SK-N-SH (cell line): ENCODE data around the gene ITGB8. TPM values are rescaled to one million over a fixed set of nuclear protein-coding genes. Genes with fewer than 3 reads are reported as not detected.

Experiments used
- CTCF ChIA-PET: fragments of 300-600, 350-600 bp; formaldehyde crosslinking; extraction: SDS; loops from one replicate; lab custom pipeline; 2021; lab: Yijun Ruan, JAX
- POLR2A ChIA-PET: fragments of 350-600 bp; sonication (Branson Sonifier 250); formaldehyde crosslinking; extraction: SDS; loops from one replicate; lab custom pipeline; 2020; ENCODE audit warnings: antibody characterized with exemption, inconsistent platforms; lab: Yijun Ruan, JAX
- DNase-seq: peaks from one replicate; pipeline ENCODE4 v3.0.0; 2012
- H2AFZ ChIP-seq: fragments of 200-600 bp; sonication (generic); 2 replicates; pipeline ENCODE4 v1.8.1; 2016; ENCODE audit warnings: antibody characterized with exemption, mild to moderate bottlenecking, low read depth
- H3F3A ChIP-seq: fragments of 200-600 bp; sonication (generic); replicated peaks from 2 replicates; pipeline ENCODE3; 2016; ENCODE audit warnings: antibody characterized with exemption, mild to moderate bottlenecking; ENCODE audit not compliant: insufficient read depth
- H3K27ac ChIP-seq, 2 experiments: fragments of 200-500 bp in 1 of 2; fragments of 200-600 bp in 1 of 2; sonication (Bioruptor generic) in 1 of 2; sonication (generic), shearing (Covaris generic) in 1 of 2; 2 replicates each; pipeline versions ENCODE4 v1.5.1 to v1.6.1; 2014 to 2016; ENCODE audit warnings: low read depth in 2 of 2, inconsistent platforms in 1 of 2, low read length in 1 of 2, mild to moderate bottlenecking in 1 of 2, mixed read lengths in 1 of 2
- H3K27me3 ChIP-seq: fragments of 200-600 bp; sonication (generic), shearing (Covaris generic); 2 replicates; pipeline ENCODE4 v1.6.1; 2016; ENCODE audit warnings: mixed run types; ENCODE audit not compliant: insufficient read depth
- H3K36me3 ChIP-seq, 2 experiments: fragments of 200-500 bp in 1 of 2; fragments of 200-600 bp in 1 of 2; sonication (Bioruptor generic) in 1 of 2; sonication (generic) in 1 of 2; replicated peaks in 1 of 2; 2 replicates each; pipeline versions ENCODE3 to v1.5.1; 2014 to 2016; ENCODE audit warnings: low read length in 1 of 2, mild to moderate bottlenecking in 1 of 2; ENCODE audit not compliant: insufficient read depth in 2 of 2, control insufficient read depth in 1 of 2
- H3K4me1 ChIP-seq, 2 experiments: fragments of 200-500 bp in 1 of 2; fragments of 200-600 bp in 1 of 2; sonication (Bioruptor generic) in 1 of 2; sonication (generic), shearing (Covaris generic) in 1 of 2; 2 replicates each; pipeline versions ENCODE4 v1.5.1 to v1.6.1; 2014 to 2016; ENCODE audit warnings: low read depth in 1 of 2, low read length in 1 of 2, mixed run types in 1 of 2; ENCODE audit not compliant: insufficient read depth in 2 of 2, control insufficient read depth in 1 of 2
- H3K4me2 ChIP-seq: fragments of 200-600 bp; sonication (generic), shearing (Covaris generic); 2 replicates; pipeline ENCODE4 v1.6.1; 2017; ENCODE audit warnings: mixed run types
- H3K4me3 ChIP-seq, 2 experiments: fragments of 200-500 bp in 1 of 2; fragments of 200-600 bp in 1 of 2; sonication (Bioruptor generic) in 1 of 2; sonication (generic), shearing (Covaris generic) in 1 of 2; 2 replicates each; pipeline versions ENCODE4 v1.5.1 to v1.8.1; 2014 to 2016; ENCODE audit warnings: low read depth in 2 of 2, inconsistent platforms in 1 of 2, low read length in 1 of 2, mild to moderate bottlenecking in 1 of 2, mixed read lengths in 1 of 2, moderate library complexity in 1 of 2
- H3K79me2 ChIP-seq: fragments of 200-600 bp; sonication (generic); 2 replicates; pipeline ENCODE4 v1.8.1; 2017; ENCODE audit warnings: mild to moderate bottlenecking; ENCODE audit not compliant: insufficient read depth
- H3K9ac ChIP-seq: fragments of 200-600 bp; sonication (generic); 2 replicates; pipeline ENCODE4 v1.6.1; 2017; ENCODE audit warnings: mixed run types
- H3K9me2 ChIP-seq: fragments of 200-600 bp; sonication (generic); 2 replicates; pipeline ENCODE4 v1.6.1; 2017; ENCODE audit warnings: mixed run types
- H3K9me3 ChIP-seq: fragments of 200-600 bp; sonication (generic); 2 replicates; pipeline ENCODE4 v1.6.1; 2017; ENCODE audit warnings: mixed run types, mild to moderate bottlenecking, moderate library complexity
- H4K20me1 ChIP-seq: fragments of 200-600 bp; sonication (generic); 2 replicates; pipeline ENCODE4 v1.6.1; 2017; ENCODE audit warnings: mild to moderate bottlenecking, mixed run types; ENCODE audit not compliant: insufficient read depth
- CHD2 ChIP-seq: fragments of 150-350 bp; IDR thresholded peaks from 2 replicates; pipeline ENCODE4 v1.6.1; 2018; ENCODE audit warnings: low read length; ENCODE audit not compliant: partially characterized antibody
- ELF1 ChIP-seq: IDR thresholded peaks from 2 replicates; pipeline ENCODE4 v1.4.0; 2012
- EP300 ChIP-seq, 2 experiments: IDR thresholded peaks; 2 replicates each; pipeline versions ENCODE4 v1.4.0 to v1.6.1; 2012; ENCODE audit warnings: borderline replicate concordance in 1 of 2, low read depth in 1 of 2, low read length in 1 of 2
- EZH2phosphoT487 ChIP-seq: fragments of 200-600 bp; sonication (generic); IDR thresholded peaks from 2 replicates; pipeline ENCODE4 v1.6.1; 2017; ENCODE audit warnings: low read depth, mixed run types, mild to moderate bottlenecking, antibody characterized with exemption, moderate library complexity, borderline replicate concordance
- FOSL2 ChIP-seq: IDR thresholded peaks from 2 replicates; pipeline ENCODE4 v1.4.0; 2012; ENCODE audit warnings: low read depth, mild to moderate bottlenecking, moderate library complexity, borderline replicate concordance
- FOXJ3 ChIP-seq: sonication (generic); formaldehyde crosslinking; IDR thresholded peaks from 2 replicates; pipeline ENCODE4 v1.5.1; 2020; ENCODE audit warnings: mild to moderate bottlenecking, missing genetic modification reagents
- GABPA ChIP-seq: IDR thresholded peaks from 2 replicates; pipeline ENCODE4 v1.4.0; 2012; ENCODE audit warnings: low read depth, mild to moderate bottlenecking
- JUND ChIP-seq: IDR thresholded peaks from 2 replicates; pipeline ENCODE4 v1.4.0; 2012
- MEF2A ChIP-seq: IDR thresholded peaks from 2 replicates; pipeline ENCODE4 v1.4.0; 2012; ENCODE audit warnings: low read depth, borderline replicate concordance
- MXI1 ChIP-seq: IDR thresholded peaks from 2 replicates; pipeline ENCODE4 v1.6.1; 2012; ENCODE audit warnings: mild to moderate bottlenecking, low read depth, low read length, improper control_type of control experiment
- NRF1 ChIP-seq: IDR thresholded peaks from 2 replicates; pipeline ENCODE4 v1.6.1; 2012; ENCODE audit warnings: low read depth, mild to moderate bottlenecking, low read length
- RXRA ChIP-seq: IDR thresholded peaks from 2 replicates; pipeline ENCODE4 v1.4.0; 2012; ENCODE audit warnings: low read depth, mild to moderate bottlenecking, borderline replicate concordance
- SIN3A ChIP-seq: IDR thresholded peaks from 2 replicates; pipeline ENCODE4 v1.6.1; 2012; ENCODE audit warnings: low read depth, mild to moderate bottlenecking, low read length, moderate library complexity, borderline replicate concordance
- TAF1 ChIP-seq: IDR thresholded peaks from 2 replicates; pipeline ENCODE4 v1.6.1; 2012; ENCODE audit warnings: low read depth, mild to moderate bottlenecking, low read length, moderate library complexity, borderline replicate concordance
- TCF12 ChIP-seq: IDR thresholded peaks from 2 replicates; pipeline ENCODE4 v1.4.0; 2012
- TEAD4 ChIP-seq: IDR thresholded peaks from 2 replicates; pipeline ENCODE4 v1.4.0; 2012; ENCODE audit warnings: mild to moderate bottlenecking, borderline replicate concordance; ENCODE audit not compliant: insufficient read depth
- YY1 ChIP-seq: IDR thresholded peaks from 2 replicates; pipeline ENCODE4 v1.4.0; 2012; ENCODE audit warnings: low read depth, mild to moderate bottlenecking
- WGBS: methylation state at CpG from one replicate; pipeline ENCODE4 v1.1.6; 2017; ENCODE audit warnings: low lambda C conversion rate; 5-methylcytosine and 5-hydroxymethylcytosine counted together
- polyA plus RNA-seq, 3 experiments: library from polyadenylated mRNA; depleted of rRNA; stranded (reverse); fragments of >200 nt; gene quantifications; 2 replicates each; pipeline ENCODE4 v1.2.3, GENCODE V29; 2012
- TF ChIP-seq, protein P1 (sequence below): IDR thresholded peaks from 2 replicates; pipeline ENCODE4; 2012
- TF ChIP-seq, protein P2 (sequence below): fragments of 200-600 bp; sonication (generic); IDR thresholded peaks from 2 replicates; pipeline ENCODE4 v1.6.1; 2017; ENCODE audit warnings: antibody characterized with exemption, mild to moderate bottlenecking, moderate library complexity
- TF ChIP-seq, protein P3 (sequence below): IDR thresholded peaks from 2 replicates; pipeline ENCODE4 v1.4.0; 2012; ENCODE audit warnings: low read depth
- TF ChIP-seq, protein P4 (sequence below): fragments of 150-350 bp; IDR thresholded peaks from 2 replicates; pipeline ENCODE4 v1.6.1; 2016; ENCODE audit warnings: mild to moderate bottlenecking, low read depth, low read length

ITGB8 gene
- polyA plus RNA-seq, 1 of the 3 experiments (the other 2 are of a cell fraction) = 0.62 TPM

DNA sequence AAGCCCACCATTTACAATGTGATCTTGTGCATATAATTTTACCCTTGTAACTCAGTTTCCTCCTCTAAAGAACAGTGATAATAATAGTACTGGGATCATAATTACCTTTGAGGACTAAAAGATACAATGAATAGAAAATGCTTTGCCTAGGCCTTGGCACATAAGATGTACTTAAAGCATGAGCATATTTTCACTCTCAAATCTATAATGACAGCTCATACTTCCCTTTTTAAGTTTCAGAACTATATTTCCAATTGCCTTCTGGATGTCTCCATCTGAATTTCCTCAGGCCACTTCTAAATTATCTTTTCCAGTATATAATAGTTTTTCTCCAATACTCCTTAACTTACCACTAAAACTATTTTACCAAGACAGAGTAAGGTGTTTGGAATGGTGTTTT lies 13.3 kb upstream of the ITGB8 start:
- Histone ChIP-seq H3K4me1 (no peaks in the 10 kb centered on the region; a peak in 1 of 4 replicates), H3K79me2 (no peaks in the 10 kb centered on the region), H3K27me3 (no peaks in the 10 kb centered on the region), H3K4me2 (no peak overlapping the region), H3K9me2 (no peaks in the 10 kb centered on the region), H3K36me3 (no peaks in the 10 kb centered on the region), H3K27ac (no peak overlapping the region), H3F3A (no peaks in the 10 kb centered on the region)
- CTCF ChIA-PET = interaction anchor here (0.7 to 1.9 kb wide), 3 partner anchors 13 to 563 kb away, joined by 3 to 5 read pairs (median 5); no protein-coding TSS in a partner anchor
- DNase-seq = no peak
- POLR2A ChIA-PET = no interaction called here
- no peak for TF ChIP-seq CHD2
- no peak for TF ChIP-seq EZH2phosphoT487
- no peak for TF ChIP-seq TAF1
- no peak for TF ChIP-seq MEF2A
- no peak for TF ChIP-seq TEAD4
- no peak for TF ChIP-seq ELF1
- no peak for TF ChIP-seq SIN3A
- TF ChIP-seq RXRA = no peak
- TF ChIP-seq MXI1 = no peak
- TF ChIP-seq, protein P1, sequence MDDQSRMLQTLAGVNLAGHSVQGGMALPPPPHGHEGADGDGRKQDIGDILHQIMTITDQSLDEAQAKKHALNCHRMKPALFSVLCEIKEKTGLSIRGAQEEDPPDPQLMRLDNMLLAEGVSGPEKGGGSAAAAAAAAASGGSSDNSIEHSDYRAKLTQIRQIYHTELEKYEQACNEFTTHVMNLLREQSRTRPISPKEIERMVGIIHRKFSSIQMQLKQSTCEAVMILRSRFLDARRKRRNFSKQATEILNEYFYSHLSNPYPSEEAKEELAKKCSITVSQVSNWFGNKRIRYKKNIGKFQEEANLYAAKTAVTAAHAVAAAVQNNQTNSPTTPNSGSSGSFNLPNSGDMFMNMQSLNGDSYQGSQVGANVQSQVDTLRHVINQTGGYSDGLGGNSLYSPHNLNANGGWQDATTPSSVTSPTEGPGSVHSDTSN = no peak
- TF ChIP-seq FOXJ3 = no peak
- no peak for TF ChIP-seq JUND
- no peak for TF ChIP-seq GABPA
- TF ChIP-seq, protein P2, sequence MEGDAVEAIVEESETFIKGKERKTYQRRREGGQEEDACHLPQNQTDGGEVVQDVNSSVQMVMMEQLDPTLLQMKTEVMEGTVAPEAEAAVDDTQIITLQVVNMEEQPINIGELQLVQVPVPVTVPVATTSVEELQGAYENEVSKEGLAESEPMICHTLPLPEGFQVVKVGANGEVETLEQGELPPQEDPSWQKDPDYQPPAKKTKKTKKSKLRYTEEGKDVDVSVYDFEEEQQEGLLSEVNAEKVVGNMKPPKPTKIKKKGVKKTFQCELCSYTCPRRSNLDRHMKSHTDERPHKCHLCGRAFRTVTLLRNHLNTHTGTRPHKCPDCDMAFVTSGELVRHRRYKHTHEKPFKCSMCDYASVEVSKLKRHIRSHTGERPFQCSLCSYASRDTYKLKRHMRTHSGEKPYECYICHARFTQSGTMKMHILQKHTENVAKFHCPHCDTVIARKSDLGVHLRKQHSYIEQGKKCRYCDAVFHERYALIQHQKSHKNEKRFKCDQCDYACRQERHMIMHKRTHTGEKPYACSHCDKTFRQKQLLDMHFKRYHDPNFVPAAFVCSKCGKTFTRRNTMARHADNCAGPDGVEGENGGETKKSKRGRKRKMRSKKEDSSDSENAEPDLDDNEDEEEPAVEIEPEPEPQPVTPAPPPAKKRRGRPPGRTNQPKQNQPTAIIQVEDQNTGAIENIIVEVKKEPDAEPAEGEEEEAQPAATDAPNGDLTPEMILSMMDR = no peak
- no peak for TF ChIP-seq EP300 (IDR thresholded peaks at IDR 0.05; ENCODE audit: borderline replicate concordance in 1 of 2, low read depth in 1 of 2, low read length in 1 of 2)
- TF ChIP-seq, all 33 proteins: peak for 0
- H4K20me1 ChIP-seq = no peaks in the 10 kb centered on the region
- H2AFZ ChIP-seq = no peak overlapping the region
- no peaks in the 10 kb centered on the region for H3K9me3 ChIP-seq
- no peak overlapping the region for H3K9ac ChIP-seq
- no peak overlapping the region for H3K4me3 ChIP-seq

DNA sequence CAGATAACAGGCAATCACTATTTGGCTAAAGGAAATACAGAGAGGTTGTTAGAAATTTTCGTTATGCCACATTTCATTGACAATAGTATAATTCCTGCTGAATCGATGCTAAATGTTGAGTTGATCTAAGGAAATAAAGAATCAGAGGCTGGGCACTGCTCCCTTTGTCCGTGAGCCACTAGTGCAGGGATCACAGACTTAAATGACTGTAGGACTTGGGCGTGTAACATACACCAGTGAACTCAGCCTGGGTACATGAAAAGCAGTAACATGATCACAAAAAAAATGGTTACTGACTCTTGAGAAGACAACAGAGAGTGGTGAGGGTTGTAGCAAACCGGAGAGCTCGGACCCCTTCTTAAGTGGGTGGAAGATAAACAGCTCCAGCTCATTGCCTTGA lies 11.8 kb upstream of the ITGB8 start:
- no peaks in the 10 kb centered on the region for H4K20me1 ChIP-seq
- 80% methylated on average over 6 of the region's 6 CpGs for WGBS
- H3K4me1 ChIP-seq = no peaks in the 10 kb centered on the region; a peak in 1 of 4 replicates
- no peaks in the 10 kb centered on the region for H3F3A ChIP-seq
- H3K27me3 ChIP-seq = no peaks in the 10 kb centered on the region
- DNase-seq = no peak
- H3K9me3 ChIP-seq = no peaks in the 10 kb centered on the region
- TF ChIP-seq MXI1 = no peak
- no peak for TF ChIP-seq YY1
- TF ChIP-seq NRF1 = no peak
- TF ChIP-seq, protein P3, sequence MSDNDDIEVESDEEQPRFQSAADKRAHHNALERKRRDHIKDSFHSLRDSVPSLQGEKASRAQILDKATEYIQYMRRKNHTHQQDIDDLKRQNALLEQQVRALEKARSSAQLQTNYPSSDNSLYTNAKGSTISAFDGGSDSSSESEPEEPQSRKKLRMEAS = no peak
- TF ChIP-seq TAF1 = no peak
- TF ChIP-seq FOXJ3 = no peak
- no peak for TF ChIP-seq TCF12
- no peak for TF ChIP-seq FOSL2
- TF ChIP-seq, protein P2 = no peak
- TF ChIP-seq MEF2A = no peak
- TF ChIP-seq, protein P4, sequence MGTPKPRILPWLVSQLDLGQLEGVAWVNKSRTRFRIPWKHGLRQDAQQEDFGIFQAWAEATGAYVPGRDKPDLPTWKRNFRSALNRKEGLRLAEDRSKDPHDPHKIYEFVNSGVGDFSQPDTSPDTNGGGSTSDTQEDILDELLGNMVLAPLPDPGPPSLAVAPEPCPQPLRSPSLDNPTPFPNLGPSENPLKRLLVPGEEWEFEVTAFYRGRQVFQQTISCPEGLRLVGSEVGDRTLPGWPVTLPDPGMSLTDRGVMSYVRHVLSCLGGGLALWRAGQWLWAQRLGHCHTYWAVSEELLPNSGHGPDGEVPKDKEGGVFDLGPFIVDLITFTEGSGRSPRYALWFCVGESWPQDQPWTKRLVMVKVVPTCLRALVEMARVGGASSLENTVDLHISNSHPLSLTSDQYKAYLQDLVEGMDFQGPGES = no peak
- TF ChIP-seq, all 33 proteins: peak for 0
- no peak overlapping the region for H3K4me3 ChIP-seq
- no peaks in the 10 kb centered on the region for H3K36me3 ChIP-seq
- H2AFZ ChIP-seq = no peak overlapping the region
- ChIA-PET CTCF (interaction anchor here (0.7 to 1.8 kb wide), 4 partner anchors 8 to 564 kb away, joined by 3 to 9 read pairs (median 4); partner anchors contain the start of gene ITGB8), POLR2A (no interaction called here)
- no peak overlapping the region for H3K4me2 ChIP-seq
- no peak overlapping the region for H3K27ac ChIP-seq
- no peaks in the 10 kb centered on the region for H3K9me2 ChIP-seq
- H3K79me2 ChIP-seq = no peaks in the 10 kb centered on the region
- H3K9ac ChIP-seq = no peak overlapping the region
